KMS-11 (cell line): ENCODE data around the gene ARHGAP36.

ENCODE experiments used
- H2AFZ ChIP-seq: fragments of 200-600 bp; sonication (generic); 2 replicates; pipeline ENCODE4 v1.6.1; 2016; ENCODE audit warnings: antibody characterized with exemption, mixed run types, low read depth
- H3K27ac ChIP-seq: fragments of 200-600 bp; sonication (generic); 2 replicates; pipeline ENCODE4 v1.6.1; 2016; ENCODE audit warnings: mild to moderate bottlenecking, mixed run types
- H3K27me3 ChIP-seq: fragments of 200-600 bp; sonication (generic); 2 replicates; pipeline ENCODE4 v1.6.1; 2017; ENCODE audit warnings: mild to moderate bottlenecking, low read depth, mixed run types, moderate library complexity; ENCODE audit not compliant: insufficient read depth
- H3K36me3 ChIP-seq: fragments of 200-600 bp; sonication (generic); 2 replicates; pipeline ENCODE4 v1.6.1; 2017; ENCODE audit warnings: mild to moderate bottlenecking, mixed run types; ENCODE audit not compliant: insufficient read depth
- H3K4me1 ChIP-seq: fragments of 200-600 bp; sonication (generic); 2 replicates; pipeline ENCODE4 v1.6.1; 2016; ENCODE audit warnings: mild to moderate bottlenecking, low read depth, mixed run types; ENCODE audit not compliant: poor library complexity, severe bottlenecking
- H3K4me2 ChIP-seq: fragments of 200-600 bp; sonication (generic); 2 replicates; pipeline ENCODE4 v1.7.0; 2016; ENCODE audit warnings: mild to moderate bottlenecking, mixed run types
- H3K4me3 ChIP-seq: fragments of 200-600 bp; sonication (generic); IDR thresholded peaks from 2 replicates; pipeline ENCODE4 v1.6.1; 2017; ENCODE audit warnings: low read depth, low read length, mixed read lengths; ENCODE audit not compliant: insufficient read depth
- H3K79me2 ChIP-seq: fragments of 200-600 bp; sonication (generic); 2 replicates; pipeline ENCODE4 v1.6.1; 2016; ENCODE audit warnings: low read depth, mixed run types; ENCODE audit not compliant: insufficient read depth
- H3K9ac ChIP-seq: fragments of 200-600 bp; sonication (generic); 2 replicates; pipeline ENCODE4 v1.6.1; 2016; ENCODE audit warnings: mild to moderate bottlenecking, mixed run types
- H4K20me1 ChIP-seq: fragments of 200-600 bp; sonication (generic); 2 replicates; pipeline ENCODE4 v1.6.1; 2016; ENCODE audit warnings: mild to moderate bottlenecking, mixed run types; ENCODE audit not compliant: insufficient read depth
- TF ChIP-seq, protein P1 (sequence below): fragments of 200-600 bp; sonication (generic); conservative IDR thresholded peaks from 2 replicates; pipeline ENCODE4 v1.6.1; 2017; ENCODE audit warnings: low read depth, mild to moderate bottlenecking, antibody characterized with exemption, low read length, moderate library complexity, mixed read lengths

ARHGAP36 gene

DNA sequence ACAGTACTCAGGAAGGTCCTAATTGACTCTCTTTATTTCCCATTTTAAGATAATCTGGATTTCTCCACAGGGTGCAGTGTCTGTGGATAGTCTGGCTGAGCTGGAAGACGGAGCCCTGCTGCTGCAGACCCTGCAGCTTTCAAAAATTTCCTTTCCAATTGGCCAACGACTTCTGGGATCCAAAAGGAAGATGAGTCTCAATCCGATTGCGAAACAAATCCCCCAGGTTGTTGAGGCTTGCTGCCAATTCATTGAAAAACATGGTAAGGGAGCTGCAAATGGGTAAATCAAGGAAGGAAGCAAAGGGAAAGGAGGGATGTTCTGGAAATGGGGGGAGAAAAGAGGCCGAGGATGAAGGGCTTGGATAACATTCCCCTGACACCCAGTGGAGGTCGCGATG lies 26.0 kb downstream of the ARHGAP36 start:
- H3K4me3 ChIP-seq = no peak overlapping the region
- no peak overlapping the region for H2AFZ ChIP-seq
- H3K36me3 ChIP-seq = no peaks in the 10 kb centered on the region
- no peaks in the 10 kb centered on the region for H3K27me3 ChIP-seq
- no peaks in the 10 kb centered on the region for H3K79me2 ChIP-seq
- no peak overlapping the region for H3K27ac ChIP-seq
- H3K4me1 ChIP-seq = no peaks in the 10 kb centered on the region
- H4K20me1 ChIP-seq = no peaks in the 10 kb centered on the region
- TF ChIP-seq, protein P1, sequence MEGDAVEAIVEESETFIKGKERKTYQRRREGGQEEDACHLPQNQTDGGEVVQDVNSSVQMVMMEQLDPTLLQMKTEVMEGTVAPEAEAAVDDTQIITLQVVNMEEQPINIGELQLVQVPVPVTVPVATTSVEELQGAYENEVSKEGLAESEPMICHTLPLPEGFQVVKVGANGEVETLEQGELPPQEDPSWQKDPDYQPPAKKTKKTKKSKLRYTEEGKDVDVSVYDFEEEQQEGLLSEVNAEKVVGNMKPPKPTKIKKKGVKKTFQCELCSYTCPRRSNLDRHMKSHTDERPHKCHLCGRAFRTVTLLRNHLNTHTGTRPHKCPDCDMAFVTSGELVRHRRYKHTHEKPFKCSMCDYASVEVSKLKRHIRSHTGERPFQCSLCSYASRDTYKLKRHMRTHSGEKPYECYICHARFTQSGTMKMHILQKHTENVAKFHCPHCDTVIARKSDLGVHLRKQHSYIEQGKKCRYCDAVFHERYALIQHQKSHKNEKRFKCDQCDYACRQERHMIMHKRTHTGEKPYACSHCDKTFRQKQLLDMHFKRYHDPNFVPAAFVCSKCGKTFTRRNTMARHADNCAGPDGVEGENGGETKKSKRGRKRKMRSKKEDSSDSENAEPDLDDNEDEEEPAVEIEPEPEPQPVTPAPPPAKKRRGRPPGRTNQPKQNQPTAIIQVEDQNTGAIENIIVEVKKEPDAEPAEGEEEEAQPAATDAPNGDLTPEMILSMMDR = no peak
- no peak overlapping the region for H3K9ac ChIP-seq
- no peak overlapping the region for H3K4me2 ChIP-seq

DNA sequence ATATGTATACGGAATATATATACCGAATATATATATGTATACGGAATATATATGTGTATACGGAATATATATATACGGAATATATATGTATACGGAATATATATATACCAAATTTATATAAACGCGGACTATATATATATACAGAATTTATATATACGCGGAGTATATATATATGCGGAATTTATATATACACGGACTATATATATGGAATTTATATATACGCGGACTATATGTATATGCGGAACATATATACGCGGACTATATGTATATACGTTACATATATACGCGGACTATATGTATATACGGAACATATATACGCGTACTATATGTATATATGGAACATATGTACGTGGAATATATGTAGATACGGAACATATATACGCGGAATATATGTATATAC lies 78.6 kb downstream of the ARHGAP36 start:
- Histone ChIP-seq H3K4me3 (no peak overlapping the region), H3K36me3 (no peaks in the 10 kb centered on the region), H4K20me1 (no peaks in the 10 kb centered on the region), H3K27me3 (no peaks in the 10 kb centered on the region), H2AFZ (no peak overlapping the region), H3K27ac (no peak overlapping the region), H3K9ac (no peak overlapping the region), H3K79me2 (no peaks in the 10 kb centered on the region), H3K4me1 (no peaks in the 10 kb centered on the region), H3K4me2 (no peak overlapping the region)
- TF ChIP-seq, protein P1 = no peak

DNA sequence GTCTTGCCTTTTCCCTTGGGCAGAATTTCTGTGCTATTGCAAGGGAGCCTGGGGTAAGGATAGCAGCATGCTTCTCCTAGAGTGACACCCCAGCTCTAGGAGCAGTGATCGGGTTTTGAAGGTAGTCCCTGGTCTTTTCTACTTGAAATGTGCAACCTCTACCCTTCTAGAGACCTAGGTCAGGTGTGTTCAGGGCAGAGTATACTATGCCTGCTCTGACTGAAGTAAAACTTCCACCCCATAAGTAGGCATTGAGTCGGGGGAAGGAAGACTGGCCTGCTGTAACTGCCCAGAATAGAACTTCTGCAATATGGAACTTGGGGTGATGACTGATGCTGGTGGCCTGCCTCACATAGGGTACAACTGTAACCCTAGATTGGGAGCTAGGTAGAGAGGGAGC lies 80.9 kb downstream of the ARHGAP36 start:
- Histone ChIP-seq H3K4me2 (no peak overlapping the region), H4K20me1 (no peaks in the 10 kb centered on the region), H3K9ac (no peak overlapping the region), H3K27ac (no peak overlapping the region), H3K36me3 (no peaks in the 10 kb centered on the region), H3K79me2 (no peaks in the 10 kb centered on the region), H3K4me1 (no peaks in the 10 kb centered on the region), H3K4me3 (no peak overlapping the region), H2AFZ (no peak overlapping the region), H3K27me3 (no peaks in the 10 kb centered on the region)
- TF ChIP-seq, protein P1 = no peak
